DND-41 (cell line): ENCODE measurements around the gene ULBP2.

ENCODE experiments used
- ATAC-seq: fragments of 200-7000 bp; cut with Tn5 transposase; 3 replicates; pipeline ENCODE4 v1.9.1; 2021; ENCODE audit warnings: low read depth; ENCODE audit not compliant: insufficient read depth
- DNase-seq: peaks from one replicate; pipeline ENCODE4 v3.0.0-alpha.2; 2020
- H2AFZ ChIP-seq: 2 replicates; pipeline ENCODE4 v1.6.0; 2012; ENCODE audit warnings: low read depth, low read length
- H3K27ac ChIP-seq: 2 replicates; pipeline ENCODE4 v1.5.1; 2012; ENCODE audit warnings: low read length, inconsistent platforms
- H3K27me3 ChIP-seq: fragments of 200-600 bp; sonication (generic); 2 replicates; pipeline ENCODE4 v1.6.0; 2012; ENCODE audit warnings: low read length, mild to moderate bottlenecking, inconsistent platforms; ENCODE audit not compliant: insufficient read depth, poor library complexity
- H3K36me3 ChIP-seq: 2 replicates; pipeline ENCODE4 v1.5.1; 2012; ENCODE audit warnings: low read length, inconsistent platforms; ENCODE audit not compliant: insufficient read depth
- H3K4me1 ChIP-seq: 2 replicates; pipeline ENCODE4 v1.5.1; 2012; ENCODE audit warnings: mild to moderate bottlenecking, low read length; ENCODE audit not compliant: insufficient read depth
- H3K4me2 ChIP-seq: 2 replicates; pipeline ENCODE4 v1.6.0; 2012; ENCODE audit warnings: mild to moderate bottlenecking, moderate library complexity, low read length, inconsistent platforms; ENCODE audit not compliant: insufficient read depth
- H3K4me3 ChIP-seq, 2 experiments: fragments of 200-600 bp in 1 of 2; shearing (Covaris generic) in 1 of 2; 2 replicates each; pipeline ENCODE4 v1.5.1; 2012 to 2016; ENCODE audit warnings: inconsistent platforms in 2 of 2, low read length in 2 of 2, mild to moderate bottlenecking in 2 of 2, low read depth in 1 of 2, moderate library complexity in 1 of 2
- H3K79me2 ChIP-seq: 2 replicates; pipeline ENCODE4 v1.6.0; 2012; ENCODE audit warnings: low read length, inconsistent platforms; ENCODE audit not compliant: insufficient read depth
- H3K9ac ChIP-seq: 2 replicates; pipeline ENCODE4 v1.6.0; 2012; ENCODE audit warnings: low read depth, mild to moderate bottlenecking, inconsistent platforms, low read length, moderate library complexity
- H3K9me3 ChIP-seq: 2 replicates; pipeline ENCODE4 v1.5.1; 2012; ENCODE audit warnings: low read length, moderate library complexity, mild to moderate bottlenecking, inconsistent platforms; ENCODE audit not compliant: insufficient read depth, severe bottlenecking
- H4K20me1 ChIP-seq: 2 replicates; pipeline ENCODE4 v1.6.0; 2012; ENCODE audit warnings: low read length; ENCODE audit not compliant: insufficient read depth
- EZH2 ChIP-seq: IDR thresholded peaks from 3 replicates; pipeline ENCODE4 v1.6.1; 2012; ENCODE audit warnings: borderline replicate concordance, low read depth, mild to moderate bottlenecking, moderate library complexity, low read length, inconsistent platforms; ENCODE audit not compliant: severe bottlenecking
- TF ChIP-seq, protein P1 (sequence below): IDR thresholded peaks from 2 replicates; pipeline ENCODE4 v1.5.1; 2012; ENCODE audit warnings: borderline replicate concordance, low read length, moderate library complexity, mild to moderate bottlenecking; ENCODE audit not compliant: poor library complexity, severe bottlenecking; ENCODE audit errors: extremely low read depth

The ULBP2 gene

DNA sequence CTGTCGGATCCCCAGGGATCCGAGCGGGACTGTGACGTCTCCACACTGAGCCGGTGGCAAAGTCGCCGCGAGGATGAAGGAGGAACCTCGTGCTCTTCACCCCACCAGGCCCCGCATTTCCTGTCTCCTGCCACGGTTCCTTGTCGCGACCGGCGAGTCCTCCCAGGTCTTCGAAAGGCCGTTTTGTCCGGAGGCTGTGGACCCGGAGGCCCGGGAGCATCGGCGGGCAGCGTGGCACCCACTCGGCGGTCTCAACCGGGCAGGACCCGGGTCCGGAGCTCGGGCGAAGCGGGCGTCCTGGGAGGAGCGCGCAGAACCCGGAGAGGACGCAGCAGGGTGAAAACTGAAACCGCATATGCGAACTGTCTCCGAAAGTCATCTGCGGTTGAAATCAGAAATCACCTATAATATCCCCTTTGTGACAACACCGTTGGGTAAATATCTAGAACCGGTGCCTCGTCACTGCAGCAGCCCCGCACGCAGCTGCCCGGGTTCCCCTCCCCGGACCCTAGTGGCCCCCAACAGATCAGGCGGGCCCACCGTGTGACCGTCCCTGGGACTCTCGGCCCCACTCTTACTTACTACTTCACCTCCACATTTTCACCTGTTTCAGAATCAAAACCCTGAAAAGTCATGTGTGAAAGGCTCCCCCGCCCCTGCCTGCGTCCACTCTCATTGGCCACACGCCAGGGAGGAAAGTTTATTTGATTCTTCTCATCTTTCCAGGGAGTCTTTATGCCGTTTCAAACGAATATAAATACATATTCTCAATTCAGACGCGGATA is 3.1 kb upstream of the ULBP2 start:
- H3K4me2 ChIP-seq, result no peak overlapping the region
- no peaks in the 10 kb centered on the region; the same call in 1 of the 2 replicates for H3K79me2 ChIP-seq
- H4K20me1 ChIP-seq, result 0 out of 2 replicates have a peak, but pooled peaks cover 3% of the 10 kb centered on the region
- peaks cover 12% of the 10 kb centered on the region for H3K4me1 ChIP-seq
- H3K27ac ChIP-seq, result no peak overlapping the region
- no peaks in the 10 kb centered on the region for H3K36me3 ChIP-seq
- no peak overlapping the region for H3K4me3 ChIP-seq
- ATAC-seq (no peak), DNase-seq (no peak)
- H3K9me3 ChIP-seq, result no peaks in the 10 kb centered on the region
- no peak overlapping the region for H3K9ac ChIP-seq
- no peak for TF ChIP-seq EZH2
- TF ChIP-seq, protein P1, sequence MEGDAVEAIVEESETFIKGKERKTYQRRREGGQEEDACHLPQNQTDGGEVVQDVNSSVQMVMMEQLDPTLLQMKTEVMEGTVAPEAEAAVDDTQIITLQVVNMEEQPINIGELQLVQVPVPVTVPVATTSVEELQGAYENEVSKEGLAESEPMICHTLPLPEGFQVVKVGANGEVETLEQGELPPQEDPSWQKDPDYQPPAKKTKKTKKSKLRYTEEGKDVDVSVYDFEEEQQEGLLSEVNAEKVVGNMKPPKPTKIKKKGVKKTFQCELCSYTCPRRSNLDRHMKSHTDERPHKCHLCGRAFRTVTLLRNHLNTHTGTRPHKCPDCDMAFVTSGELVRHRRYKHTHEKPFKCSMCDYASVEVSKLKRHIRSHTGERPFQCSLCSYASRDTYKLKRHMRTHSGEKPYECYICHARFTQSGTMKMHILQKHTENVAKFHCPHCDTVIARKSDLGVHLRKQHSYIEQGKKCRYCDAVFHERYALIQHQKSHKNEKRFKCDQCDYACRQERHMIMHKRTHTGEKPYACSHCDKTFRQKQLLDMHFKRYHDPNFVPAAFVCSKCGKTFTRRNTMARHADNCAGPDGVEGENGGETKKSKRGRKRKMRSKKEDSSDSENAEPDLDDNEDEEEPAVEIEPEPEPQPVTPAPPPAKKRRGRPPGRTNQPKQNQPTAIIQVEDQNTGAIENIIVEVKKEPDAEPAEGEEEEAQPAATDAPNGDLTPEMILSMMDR, result no peak
- H2AFZ ChIP-seq, result no peak overlapping the region
- H3K27me3 ChIP-seq, result peaks cover 43% of the 10 kb centered on the region

DNA sequence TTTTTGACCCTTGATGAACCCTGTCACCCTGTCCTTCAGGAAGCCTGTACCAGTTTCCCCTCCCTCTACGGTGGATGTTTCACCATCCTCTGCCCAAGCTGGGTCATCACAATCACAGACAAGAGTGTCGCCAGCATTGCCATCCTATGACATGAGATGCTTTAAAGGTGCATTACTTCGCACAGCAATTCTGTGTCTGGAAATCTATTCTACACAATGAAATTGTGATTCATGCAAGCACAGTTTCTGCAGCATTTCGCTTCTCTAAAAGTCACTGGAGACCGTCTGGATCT is 2.5 kb upstream of the ULBP2 start:
- H3K9ac ChIP-seq, result no peak overlapping the region

DNA sequence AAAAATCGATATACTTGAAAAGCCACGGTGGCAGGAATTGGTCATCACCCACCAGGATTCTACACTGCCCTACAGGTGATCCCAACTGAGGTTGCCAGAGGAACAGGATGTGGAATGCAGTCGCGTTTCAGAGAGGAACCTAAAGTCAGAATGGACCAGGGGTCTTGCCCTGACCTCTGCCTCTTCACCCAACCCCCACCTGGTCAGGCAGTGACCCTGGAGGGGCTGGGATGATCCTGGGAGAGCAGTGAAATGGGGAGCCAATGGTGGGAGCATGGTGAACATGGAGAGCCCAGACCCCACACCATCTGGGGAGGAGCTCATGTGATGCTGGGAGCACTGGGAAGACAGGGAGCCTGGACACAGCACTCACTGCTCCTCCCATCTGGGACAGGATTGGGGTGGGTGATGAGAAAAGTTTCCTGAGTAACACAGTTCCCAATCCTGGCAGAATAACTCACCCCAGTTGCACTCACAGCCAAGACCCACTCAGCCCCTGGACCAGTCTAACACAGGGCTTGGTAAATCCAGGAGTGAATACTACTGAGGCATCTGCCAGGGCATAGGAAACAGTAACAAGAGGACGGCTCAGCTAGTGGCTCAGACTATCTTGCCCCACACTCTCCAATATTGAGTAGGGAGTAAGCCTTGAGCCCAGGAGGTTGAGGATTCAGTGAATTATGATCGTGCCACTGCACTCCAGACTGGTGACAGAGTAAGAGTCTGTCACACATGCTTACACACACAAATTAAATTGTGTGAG is 1.7 kb upstream of the ULBP2 start:
- no peak overlapping the region for H3K27ac ChIP-seq
- DNase-seq (no peak), ATAC-seq (no peak)
- no peak overlapping the region for H2AFZ ChIP-seq
- H3K9me3 ChIP-seq, result no peaks in the 10 kb centered on the region
- H3K4me1 ChIP-seq, result peaks cover 12% of the 10 kb centered on the region
- H3K4me2 ChIP-seq, result no peak overlapping the region
- H3K36me3 ChIP-seq, result no peaks in the 10 kb centered on the region
- H4K20me1 ChIP-seq, result 0 out of 2 replicates have a peak, but pooled peaks cover 3% of the 10 kb centered on the region
- H3K79me2 ChIP-seq, result no peaks in the 10 kb centered on the region; the same call in 1 of the 2 replicates
- H3K9ac ChIP-seq, result no peak overlapping the region
- no peak overlapping the region for H3K4me3 ChIP-seq
- TF ChIP-seq EZH2, result no peak
- TF ChIP-seq, protein P1, result no peak
- H3K27me3 ChIP-seq, result peaks cover 43% of the 10 kb centered on the region

More for the DNA sequence above, 2.5 kb upstream of the ULBP2 start:
- Histone ChIP-seq H3K9me3 (no peaks in the 10 kb centered on the region), H4K20me1 (0 out of 2 replicates have a peak, but pooled peaks cover 3% of the 10 kb centered on the region), H3K27me3 (peaks cover 43% of the 10 kb centered on the region), H3K79me2 (no peaks in the 10 kb centered on the region; the same call in 1 of the 2 replicates), H3K36me3 (no peaks in the 10 kb centered on the region), H2AFZ (no peak overlapping the region), H3K27ac (no peak overlapping the region), H3K4me2 (no peak overlapping the region), H3K4me1 (peaks cover 12% of the 10 kb centered on the region), H3K4me3 (no peak overlapping the region)
- TF ChIP-seq, protein P1, result no peak
- TF ChIP-seq EZH2, result no peak
- ATAC-seq, result no peak
- no peak for DNase-seq
